GM19397 (cell line): Measurements from ENCODE around the gene VPS13D.

ENCODE experiments used
- ATAC-seq: cut with Tn5 transposase; IDR thresholded peaks from one replicate; pipeline ENCODE4 v1.9.1; 2021; ENCODE audit warnings: mild to moderate bottlenecking, moderate library complexity; ENCODE audit not compliant: unreplicated experiment

Gene VPS13D

DNA sequence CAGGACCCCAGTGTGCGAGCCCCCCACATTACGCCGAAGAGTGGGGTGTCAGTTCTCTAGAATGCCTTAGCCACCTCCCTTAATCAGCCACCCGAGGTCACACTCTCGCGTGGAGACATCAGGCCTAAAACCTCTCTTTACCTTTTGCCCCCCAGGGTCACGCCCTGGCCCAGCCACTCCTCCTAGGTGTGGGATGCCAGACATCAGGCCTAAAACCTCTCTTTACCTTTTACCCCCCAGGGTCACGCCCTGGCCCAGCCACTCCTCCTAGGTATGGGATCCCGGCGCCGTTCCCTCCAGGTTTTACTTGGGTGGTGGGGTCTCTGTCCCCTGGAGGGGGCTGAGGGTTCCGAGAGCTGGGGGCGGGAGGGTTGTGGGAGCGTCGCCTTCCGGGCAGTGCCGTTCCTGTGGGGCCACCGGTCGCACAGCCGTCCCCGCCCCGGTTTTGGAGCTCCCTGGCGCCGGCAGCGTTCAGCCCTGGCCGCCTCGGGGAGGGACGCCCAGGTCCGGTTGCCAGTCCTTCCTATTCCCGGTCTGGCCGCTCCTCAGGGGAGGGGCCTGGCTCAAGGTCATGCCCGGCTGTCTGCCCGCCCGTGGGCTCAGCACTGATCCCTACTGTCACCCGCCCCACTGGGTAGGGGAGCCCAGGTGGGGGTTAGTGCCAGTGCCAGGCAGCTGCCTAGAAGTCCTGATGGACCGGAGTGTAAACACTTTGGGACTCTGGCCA, 882 bp downstream of the VPS13D start:
- ATAC-seq, result peak; percentile 16

DNA sequence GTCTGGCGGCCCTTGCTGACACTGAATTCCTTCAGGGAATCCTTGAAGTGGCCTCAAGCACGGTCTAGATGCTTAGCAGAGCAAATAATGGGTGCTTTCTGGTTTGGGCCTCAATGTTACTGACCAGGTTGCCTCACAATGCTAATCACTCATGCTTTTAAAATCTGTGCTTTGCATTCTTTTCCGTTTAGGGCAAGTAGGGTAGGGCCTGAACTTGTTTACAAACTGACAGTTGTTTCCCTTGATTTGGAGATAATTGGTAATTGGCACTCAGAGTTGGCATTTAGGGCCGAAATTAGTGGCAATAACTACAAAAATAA, 1.4 kb downstream of the VPS13D start:
- no peak for ATAC-seq

DNA sequence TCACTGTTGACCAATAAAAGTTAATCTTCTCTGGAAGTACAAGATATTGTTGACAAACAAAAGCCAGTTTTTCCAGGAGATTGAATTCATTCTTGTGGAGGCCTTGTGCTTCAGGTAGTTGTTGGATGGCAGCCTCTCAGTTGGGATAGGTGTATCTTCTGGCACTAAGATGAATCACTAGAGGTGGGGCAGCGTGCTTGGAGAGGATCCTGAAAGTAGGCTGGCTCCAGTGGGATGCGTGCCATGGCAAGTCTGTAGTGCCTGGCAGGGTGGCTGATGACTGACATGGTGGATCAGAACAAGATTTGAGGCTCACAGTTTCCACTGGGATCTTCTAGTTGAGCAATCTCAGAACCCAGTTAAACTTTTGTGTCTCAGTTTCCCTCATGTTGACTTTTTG, 2.4 kb downstream of the VPS13D start:
- ATAC-seq, result no peak

DNA sequence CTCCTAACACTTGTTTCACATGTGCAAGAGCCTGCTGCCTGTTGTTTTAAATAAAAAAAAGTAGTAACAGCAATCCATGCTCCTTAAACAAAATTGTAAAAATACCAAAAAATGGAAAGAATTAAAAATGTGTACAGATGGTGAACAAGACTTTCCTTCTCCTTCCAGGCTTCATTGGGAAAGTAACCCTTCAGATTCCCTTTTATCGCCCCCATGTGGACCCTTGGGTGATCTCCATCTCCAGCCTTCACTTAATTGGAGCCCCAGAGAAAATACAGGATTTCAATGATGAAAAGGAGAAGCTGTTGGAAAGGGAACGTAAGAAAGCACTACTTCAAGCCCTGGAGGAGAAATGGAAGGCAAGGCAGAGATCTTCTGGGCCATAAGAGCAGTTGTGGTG, 14.2 kb downstream of the VPS13D start:
- no peak for ATAC-seq

DNA sequence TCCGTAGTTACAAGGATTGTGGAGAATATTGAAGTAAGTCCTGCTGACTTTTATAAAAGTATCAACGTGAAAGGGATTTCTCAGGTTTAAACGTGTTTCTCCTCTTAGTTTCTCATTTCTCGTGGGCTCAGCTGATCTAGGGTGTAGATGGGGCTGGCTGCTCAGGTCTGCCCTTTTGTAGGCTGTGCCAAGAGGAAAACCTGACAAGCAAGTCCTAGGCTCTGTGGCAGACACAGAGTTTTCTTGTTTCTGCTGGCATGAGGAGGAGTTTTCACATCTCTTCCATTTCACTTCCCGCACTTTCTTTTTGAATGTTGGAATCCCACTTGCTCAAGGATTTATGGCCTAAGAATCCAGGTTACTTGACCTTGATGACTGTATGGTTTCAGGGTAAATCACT, 14.8 kb downstream of the VPS13D start:
- no peak for ATAC-seq

DNA sequence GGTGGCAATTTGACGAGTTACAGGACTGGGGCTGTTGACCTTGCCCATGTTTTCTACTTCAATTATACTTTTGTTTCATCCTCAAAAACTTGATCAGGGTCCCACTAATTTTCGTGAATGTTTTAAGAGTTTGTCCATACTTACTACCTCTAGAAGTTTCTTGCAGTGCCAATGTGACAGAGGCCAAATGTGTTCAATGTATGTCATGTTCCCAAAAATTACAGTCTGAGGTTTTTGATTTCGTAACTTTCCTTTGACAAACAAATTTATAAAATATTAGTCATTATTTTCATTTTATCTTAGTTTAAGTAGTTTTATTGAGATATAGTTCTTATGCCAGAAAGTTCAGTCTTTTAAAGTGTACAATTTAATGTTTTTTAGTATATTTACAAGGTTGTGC, 15.3 kb downstream of the VPS13D start:
- ATAC-seq, result no peak

DNA sequence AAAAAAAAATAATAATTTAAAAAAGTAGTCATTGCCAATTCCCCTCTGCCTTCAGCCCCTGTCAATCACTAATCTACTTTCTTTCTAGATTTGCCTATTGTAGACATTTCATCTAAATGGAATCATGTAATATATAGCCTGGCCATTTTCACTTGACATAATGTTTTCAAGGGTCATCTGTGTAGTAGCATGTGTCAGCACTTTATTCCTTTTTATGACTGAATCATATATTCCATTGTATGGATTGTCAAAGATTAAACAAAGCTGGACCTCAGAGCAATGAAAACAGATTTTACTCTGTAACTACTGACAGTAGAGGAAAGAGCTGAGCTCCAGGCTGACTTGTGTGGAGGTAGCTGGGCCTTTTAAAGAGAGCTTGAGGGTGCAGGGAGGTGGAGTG, 15.9 kb downstream of the VPS13D start:
- ATAC-seq, result no peak

DNA sequence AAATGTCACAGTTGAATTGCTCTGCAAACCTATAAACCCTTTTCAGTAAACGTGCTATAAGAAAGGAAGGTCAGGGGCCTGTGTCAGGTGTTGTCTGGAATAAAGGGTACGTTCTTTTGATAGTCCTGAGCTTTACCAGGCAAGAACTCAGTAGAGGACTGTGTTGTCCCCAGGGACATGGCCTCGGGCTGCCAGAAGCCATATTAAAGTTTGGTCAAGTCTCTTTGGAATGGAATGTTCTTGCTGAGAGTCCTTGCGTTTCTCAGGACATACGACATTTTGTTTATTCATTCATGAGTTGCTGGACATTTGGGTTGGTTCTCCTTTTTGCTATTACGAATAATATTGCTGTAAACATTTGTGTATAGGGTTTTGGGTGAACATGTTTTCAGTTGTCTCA, 16.8 kb downstream of the VPS13D start:
- no peak for ATAC-seq

DNA sequence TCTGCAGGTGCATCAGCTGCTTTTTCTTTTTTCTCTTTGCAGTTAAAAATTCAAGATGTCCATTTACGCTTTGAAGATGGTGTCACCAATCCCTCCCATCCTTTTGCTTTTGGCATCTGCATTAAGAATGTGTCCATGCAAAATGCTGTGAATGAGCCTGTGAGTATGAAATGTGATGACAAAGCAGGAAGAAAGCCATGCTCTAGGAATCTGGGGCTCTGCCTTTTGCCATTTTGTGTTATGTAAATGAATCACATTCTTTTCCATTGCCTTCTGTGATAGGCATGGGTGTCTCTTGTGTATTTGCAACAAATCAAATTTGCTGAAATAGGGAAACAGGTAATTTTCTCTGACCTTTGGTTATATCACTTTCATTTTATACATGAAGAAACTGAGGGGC, 19.4 kb downstream of the VPS13D start:
- ATAC-seq, result no peak

DNA sequence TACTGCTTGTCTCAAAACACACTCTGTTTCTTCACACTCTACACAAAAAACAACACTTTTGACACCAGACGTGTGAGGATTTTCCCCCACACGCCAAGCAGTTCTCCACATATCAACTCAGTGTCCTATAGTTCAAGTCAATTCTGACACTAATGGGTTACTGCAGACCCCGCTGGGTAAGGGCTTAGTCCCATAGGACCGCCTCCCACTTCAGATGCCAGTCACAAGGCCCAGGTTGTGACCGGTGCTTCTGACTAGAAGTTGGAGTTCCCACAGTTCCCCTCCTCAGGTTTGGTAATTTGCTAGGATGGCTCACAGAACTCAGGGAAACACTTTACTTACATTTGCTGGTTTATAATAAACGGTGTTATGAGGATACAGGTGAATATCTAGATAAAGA, 19.9 kb downstream of the VPS13D start:
- no peak for ATAC-seq

DNA sequence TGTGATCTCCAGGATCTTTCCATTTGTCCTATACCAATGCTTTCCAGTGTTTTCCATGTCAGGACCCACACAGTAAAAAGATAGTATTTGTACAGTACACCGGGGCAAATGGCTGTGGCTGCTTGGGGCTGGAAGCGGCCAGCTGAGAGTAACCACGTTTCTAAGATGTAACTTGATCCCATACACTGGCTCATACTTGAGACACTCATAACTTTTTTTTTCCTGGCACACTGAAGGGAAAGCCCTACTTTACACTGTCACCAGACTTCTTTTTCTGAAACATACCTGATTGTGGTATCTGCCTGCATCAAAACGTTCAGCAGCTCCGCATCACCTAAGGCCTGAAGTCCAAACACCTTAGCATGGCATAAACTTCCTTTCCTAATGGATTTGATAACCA, 21.6 kb downstream of the VPS13D start:
- no peak for ATAC-seq

DNA sequence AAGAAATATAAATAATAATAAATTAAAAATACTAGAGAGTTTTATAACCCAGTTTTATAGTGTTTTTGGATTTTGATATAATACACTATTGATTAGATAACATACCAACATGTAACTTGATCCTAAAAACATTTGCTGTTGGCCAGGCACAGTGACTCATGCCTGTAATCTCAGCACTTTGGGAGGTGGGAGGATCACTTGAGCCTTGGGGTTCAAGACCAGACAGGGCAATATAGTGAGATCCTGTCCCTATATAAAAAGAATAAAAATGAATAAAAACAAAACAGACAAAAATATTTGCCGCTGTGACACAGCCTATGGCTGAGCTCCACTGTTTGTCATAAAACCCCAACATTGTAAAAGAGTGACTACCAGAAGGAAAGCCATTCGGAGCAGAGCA, 26.1 kb downstream of the VPS13D start:
- ATAC-seq, result no peak

DNA sequence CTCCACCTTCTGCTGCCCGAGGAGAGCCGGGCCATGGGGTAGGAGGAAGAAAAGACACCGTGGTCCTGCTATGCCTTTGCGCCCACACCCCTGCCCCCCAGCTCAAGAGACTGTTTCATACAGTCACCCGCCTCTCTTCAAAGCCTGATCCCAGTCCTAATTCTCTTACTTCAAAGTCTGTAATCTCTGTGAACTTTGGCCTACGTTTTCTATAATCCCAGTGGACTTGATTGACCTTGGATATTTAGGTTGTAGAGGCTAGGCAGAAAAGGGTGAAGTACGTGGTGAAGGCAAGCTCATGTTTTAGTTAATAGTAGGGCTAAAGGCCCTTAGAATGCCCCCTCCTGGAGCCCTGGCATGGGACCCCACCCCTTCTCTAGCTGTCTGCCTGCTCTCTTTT, 28.4 kb downstream of the VPS13D start:
- ATAC-seq, result no peak

DNA sequence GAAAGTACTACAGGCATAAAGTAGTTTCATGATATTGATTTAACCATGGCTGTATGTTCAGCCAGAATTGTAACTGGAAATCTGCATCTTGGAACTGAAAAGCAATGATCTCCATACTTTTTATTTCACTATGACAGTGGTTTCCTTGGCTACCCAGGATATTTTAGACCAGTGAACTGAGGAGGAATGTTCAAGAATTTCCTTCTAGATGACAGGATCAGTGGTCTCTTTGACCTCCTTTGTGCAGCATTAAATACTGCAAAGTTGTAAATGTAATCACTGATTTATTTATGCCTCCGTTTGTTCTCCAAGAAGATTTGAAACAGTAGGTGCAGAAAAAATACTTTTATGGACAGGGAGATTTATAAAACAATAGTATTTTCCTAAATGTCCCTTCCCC, 39.5 kb downstream of the VPS13D start:
- ATAC-seq, result no peak

DNA sequence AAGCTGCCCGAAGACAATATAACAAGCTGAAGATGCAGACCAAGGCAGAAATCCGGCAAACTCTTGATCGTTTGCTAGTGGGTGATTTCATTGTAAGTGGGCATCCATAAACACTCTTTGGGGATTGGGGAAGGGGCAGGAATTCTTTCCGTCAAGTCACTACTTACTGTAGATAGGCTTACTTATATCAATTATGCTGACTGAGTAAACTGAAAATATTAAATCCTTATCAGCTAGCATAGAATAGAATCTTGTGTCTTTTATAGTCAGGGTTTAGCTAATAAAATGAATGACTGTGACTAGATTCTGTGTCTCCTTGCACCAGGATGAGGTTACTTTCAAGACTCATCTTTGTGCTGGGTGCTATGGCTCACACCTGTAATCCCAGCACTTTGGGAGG, 41.2 kb downstream of the VPS13D start:
- no peak for ATAC-seq

DNA sequence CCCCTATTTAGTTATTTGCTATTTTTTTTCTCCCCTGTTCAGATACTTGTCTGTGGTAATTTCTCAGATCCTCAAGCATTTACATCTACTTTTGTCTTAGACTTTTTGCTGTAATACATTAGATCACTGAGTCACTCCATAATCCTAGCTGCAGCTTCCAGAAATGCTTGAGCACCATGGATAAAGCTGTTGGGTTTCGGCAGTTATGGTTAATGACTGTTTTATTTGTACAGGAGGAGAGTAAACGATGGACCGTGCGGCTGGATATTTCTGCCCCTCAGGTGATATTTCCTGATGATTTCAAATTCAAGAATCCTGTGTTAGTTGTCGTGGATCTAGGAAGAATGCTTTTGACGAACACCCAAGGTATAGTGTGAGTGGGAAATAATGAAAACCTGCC, 42.9 kb downstream of the VPS13D start:
- no peak for ATAC-seq

DNA sequence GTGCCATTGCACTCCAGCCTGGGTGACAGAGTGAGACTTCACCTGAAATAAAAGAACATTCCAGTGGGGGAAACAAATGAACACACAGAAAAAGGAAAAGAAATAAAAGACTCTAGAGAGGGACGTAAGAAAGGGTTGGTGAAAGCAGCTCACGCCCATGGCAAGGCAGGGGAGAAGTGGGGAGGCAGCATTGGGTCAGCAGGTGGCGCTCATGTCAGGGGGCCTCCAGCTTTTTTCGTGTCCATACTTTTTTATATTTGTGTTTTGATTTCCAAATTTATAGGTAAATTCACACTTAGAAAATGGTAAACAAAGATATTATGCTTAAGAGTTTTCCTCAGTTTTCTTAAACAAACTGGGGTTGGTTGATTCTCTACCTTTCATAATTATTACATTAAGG, 45.5 kb downstream of the VPS13D start:
- ATAC-seq, result no peak

DNA sequence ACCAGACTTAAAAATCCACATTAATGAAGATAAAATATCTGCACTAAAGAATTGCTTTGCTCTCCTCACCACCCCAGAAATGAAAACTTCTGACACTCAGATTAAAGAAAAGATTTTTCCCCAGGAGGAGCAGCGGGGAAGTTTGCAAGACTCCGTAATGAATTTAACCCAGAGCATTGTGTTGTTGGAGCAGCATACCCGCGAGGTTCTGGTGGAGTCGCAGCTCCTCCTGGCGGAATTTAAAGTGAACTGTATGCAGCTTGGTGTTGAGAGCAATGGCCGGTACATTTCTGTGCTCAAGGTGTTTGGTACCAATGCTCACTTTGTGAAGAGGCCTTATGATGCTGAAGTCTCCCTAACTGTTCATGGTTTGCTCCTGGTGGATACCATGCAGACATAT, 46.4 kb downstream of the VPS13D start:
- no peak for ATAC-seq

DNA sequence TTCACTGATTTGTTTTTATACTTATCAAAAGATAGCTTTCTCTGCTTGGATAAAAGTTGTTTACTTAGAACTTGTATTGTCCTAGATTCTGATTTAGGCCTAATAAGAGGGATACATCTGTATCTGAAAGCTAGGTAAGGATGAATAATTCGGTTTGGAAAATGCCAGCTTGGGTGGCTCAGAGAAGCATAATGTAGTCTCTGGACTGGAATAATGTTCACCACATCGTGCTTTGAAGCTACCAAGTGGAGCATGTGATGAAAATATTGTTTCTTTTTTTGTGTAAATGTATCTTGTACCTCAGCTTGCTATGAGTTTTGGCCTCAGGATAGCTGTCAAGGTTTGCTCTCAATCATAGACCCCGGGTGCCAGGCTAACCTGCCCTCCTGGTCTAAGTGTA, 49.2 kb downstream of the VPS13D start:
- ATAC-seq, result no peak

DNA sequence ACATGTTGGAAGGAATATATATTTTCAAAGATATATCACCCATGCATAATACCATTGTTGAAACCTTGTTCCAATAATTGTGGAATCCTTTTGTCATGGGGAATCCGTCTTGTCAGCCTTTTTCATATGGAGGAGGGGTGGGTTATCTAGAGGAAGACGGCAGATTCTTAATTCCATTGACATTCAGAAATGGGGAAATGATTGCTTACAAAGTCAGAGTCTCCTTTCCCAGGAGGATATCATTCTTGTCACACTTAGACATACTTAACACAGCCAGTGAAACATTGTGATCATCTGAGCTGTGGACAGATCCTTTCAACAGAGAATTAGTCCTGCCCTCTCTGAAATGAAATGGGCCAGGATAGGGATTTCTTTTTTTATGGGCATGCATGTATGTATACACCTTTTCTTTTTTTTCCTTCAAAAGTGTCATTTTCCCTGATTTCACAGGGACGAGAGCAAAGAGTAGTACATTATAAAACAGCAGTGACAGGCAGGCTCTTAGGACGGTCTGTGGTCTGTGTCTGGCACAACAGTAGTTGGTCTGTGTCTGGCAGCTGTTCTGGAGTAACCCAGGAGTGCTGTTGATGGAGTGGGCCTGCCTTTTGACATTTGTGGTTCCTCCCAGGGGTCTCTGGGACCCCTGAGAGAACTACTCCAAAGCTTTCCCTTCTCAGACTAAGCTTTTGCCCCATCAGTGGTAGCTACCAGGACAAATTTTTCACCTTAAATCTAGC, 50.1 kb downstream of the VPS13D start:
- no peak for ATAC-seq

DNA sequence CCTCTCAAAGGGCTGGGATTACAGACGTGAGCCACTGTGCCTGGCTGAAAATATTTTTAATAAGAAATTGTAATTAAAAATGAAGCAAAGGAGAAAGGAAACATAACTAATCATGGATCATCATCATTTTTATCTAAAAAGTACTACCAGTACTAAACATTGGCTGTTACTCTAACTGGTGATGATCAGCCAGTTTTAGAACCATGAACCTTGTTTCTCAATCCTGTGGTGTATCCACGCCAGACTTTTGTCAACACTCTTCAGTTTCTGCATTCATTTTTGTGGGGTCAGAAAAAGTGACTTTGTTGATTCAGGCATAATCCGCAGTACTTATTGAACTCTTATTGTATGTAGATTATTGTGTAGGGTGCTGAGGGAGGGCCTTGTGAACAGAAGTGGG, 52.3 kb downstream of the VPS13D start:
- ATAC-seq, result no peak

DNA sequence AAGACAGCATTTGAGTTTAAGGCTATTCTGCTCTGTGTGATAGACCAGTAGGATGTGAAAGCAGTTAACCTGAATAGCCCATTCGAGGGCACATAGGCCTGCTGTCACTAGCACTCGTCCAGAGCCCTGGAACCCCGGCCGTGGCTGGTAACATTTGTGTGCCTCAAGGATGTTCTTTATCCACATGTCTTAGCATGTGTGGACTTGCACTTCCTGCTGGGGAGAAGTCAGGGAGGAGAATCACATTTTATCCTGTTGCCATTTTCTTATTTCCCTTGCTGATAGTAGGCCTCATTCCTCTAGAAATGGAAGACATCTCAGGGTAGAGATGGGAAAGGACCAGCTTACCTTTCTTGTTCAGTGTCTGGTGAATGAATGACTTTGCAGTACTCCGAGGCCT, 54.7 kb downstream of the VPS13D start:
- no peak for ATAC-seq
